COLO829 (cell line): ENCODE results near the gene GRIK5.

Experiments used
- DNase-seq: peaks from one replicate; pipeline ENCODE4 v3.0.0; 2012; ENCODE audit warnings: low spot score

GRIK5 gene

GRCh38 chr19:41955521-41955920 is 114.5 kb downstream of the GRIK5 start:
- no peak for DNase-seq

GRCh38 chr19:41951686-41952172 is 118.3 kb downstream of the GRIK5 start:
- DNase-seq = peak; percentile 80
